GM18502 (cell line): ENCODE measurements around the gene CDKL1.

Experiments used
- ATAC-seq: cut with Tn5 transposase; IDR thresholded peaks from one replicate; pipeline ENCODE4 v1.9.1; 2021; ENCODE audit warnings: mild to moderate bottlenecking; ENCODE audit not compliant: unreplicated experiment, poor library complexity

Gene CDKL1

GRCh38 chr14:50396631-50397389 lies at the start of gene CDKL1:
TSS of gene CDKL1 (minus strand) at chr14:50396881. CDS start at chr14:50395868, 1,013 bp downstream.
- ATAC-seq, result peak; percentile 69

GRCh38 chr14:50434528-50434927 lies 37.8 kb upstream of the CDKL1 start:
- ATAC-seq, result no peak

- no peak for ATAC-seq
These were observed 35.5 kb upstream of the CDKL1 start for GRCh38 chr14:50432131-50432530.

- no peak for ATAC-seq
These were observed 29.1 kb upstream of the CDKL1 start for GRCh38 chr14:50425816-50426215.

GRCh38 chr14:50425105-50425504 lies 28.4 kb upstream of the CDKL1 start:
- no peak for ATAC-seq

GRCh38 chr14:50423529-50423928 lies 26.8 kb upstream of the CDKL1 start:
- no peak for ATAC-seq

- ATAC-seq, result no peak
These were observed 24.8 kb upstream of the CDKL1 start for GRCh38 chr14:50421499-50421898.

- ATAC-seq, result no peak
These were observed 21.2 kb upstream of the CDKL1 start for GRCh38 chr14:50417853-50418252.

GRCh38 chr14:50410921-50411320 lies 14.2 kb upstream of the CDKL1 start:
- no peak for ATAC-seq

- no peak for ATAC-seq
These were observed 13.4 kb upstream of the CDKL1 start for GRCh38 chr14:50410071-50410470.

GRCh38 chr14:50407111-50407812 lies 10.6 kb upstream of the CDKL1 start:
- no peak for ATAC-seq

- no peak for ATAC-seq
These were observed 6.7 kb upstream of the CDKL1 start for GRCh38 chr14:50403419-50403818.

GRCh38 chr14:50402965-50403364 lies 6.3 kb upstream of the CDKL1 start:
- ATAC-seq, result no peak

- no peak for ATAC-seq
These were observed 3.8 kb upstream of the CDKL1 start for GRCh38 chr14:50400461-50400860.

- no peak for ATAC-seq
These were observed 2.8 kb upstream of the CDKL1 start for GRCh38 chr14:50399251-50400032.

GRCh38 chr14:50398189-50398580 lies 1.5 kb upstream of the CDKL1 start:
- no peak for ATAC-seq

- ATAC-seq, result no peak
These were observed 908 bp upstream of the CDKL1 start for GRCh38 chr14:50397390-50398188.

- no peak for ATAC-seq
These were observed 1.2 kb downstream of the CDKL1 start for GRCh38 chr14:50395448-50395847.

- ATAC-seq, result no peak
These were observed 2.0 kb downstream of the CDKL1 start for GRCh38 chr14:50394713-50395112.
